ENCODE measurements around the gene TRIM37. TPM values are rescaled to one million over a fixed set of nuclear protein-coding genes. Genes with fewer than 3 reads are reported as not detected.
"Not testable (repeated sequence)": the region's sequence is repeated elsewhere in the genome, so short reads cannot be mapped to it uniquely, and the experiment has no call there.

Gene TRIM37
- polyA plus RNA-seq, 3 donors = 25.2 to 31.1 (median 27.7) TPM

DNA sequence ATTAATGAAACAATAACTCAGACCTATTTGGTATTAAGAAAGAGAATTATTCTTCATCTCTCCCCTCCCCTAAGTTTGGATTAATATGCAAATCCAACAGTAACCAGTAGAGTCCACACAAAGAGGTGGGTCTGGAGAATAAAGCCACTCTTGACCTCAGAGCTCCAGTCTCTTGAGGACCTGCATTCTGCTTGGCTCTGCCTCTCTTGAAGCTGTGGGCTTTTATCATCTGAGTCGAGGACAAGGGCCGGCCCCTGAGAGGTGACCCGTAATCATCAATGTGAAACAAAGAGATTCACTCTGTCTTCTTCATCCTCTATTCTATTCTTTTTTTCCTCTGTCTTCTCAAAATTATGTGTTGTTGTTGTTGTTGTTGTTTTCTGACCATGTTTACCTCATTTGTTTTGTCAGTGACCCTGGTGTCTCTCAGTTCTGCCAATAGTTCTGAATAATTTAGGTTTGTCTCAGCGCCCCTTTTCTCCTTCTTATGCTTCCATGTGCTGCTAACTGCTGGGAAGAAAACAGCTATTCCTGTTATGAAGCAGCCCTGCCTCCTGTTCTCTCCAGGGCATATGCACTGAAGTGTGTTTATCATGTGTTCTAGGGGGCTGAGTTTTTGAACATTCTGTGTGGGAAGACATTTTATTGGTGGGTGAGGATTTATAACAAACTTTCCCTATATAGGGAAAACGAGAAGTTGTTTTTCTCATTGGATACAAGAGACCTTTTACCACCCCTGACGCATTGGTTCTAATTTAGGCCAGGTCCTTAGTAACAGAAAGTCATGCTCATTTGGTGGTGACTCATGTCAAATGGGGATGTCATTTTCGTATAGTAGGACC lies 135.8 kb downstream of the TRIM37 start:
- DNase-seq (ENCODE audit: extremely low read depth in 1 of 11, low read depth in 9 of 11, low spot score in 4 of 11) = no peak

DNA sequence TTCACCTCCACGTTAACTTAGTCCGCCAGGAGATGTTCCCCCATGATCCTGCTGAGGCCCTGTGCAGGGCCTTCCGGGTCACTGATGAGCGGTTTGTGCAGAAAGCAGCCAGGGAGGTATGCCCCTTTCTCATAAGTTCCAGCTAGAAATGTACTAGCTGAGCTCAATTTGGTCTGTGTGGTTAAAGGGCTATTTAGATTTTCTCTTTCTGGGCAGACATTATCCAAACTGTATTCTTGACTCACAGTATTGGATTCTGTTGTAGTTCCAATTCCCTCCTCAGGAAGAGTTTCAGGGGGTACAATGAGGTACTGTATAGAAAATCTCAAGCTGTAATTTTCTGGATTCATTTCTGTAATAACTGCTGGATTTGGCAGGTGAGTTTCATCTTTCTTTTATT lies 137.1 kb downstream of the TRIM37 start:
- DNase-seq (ENCODE audit: extremely low read depth in 1 of 11, low read depth in 9 of 11, low spot score in 4 of 11) = no peak

DNA sequence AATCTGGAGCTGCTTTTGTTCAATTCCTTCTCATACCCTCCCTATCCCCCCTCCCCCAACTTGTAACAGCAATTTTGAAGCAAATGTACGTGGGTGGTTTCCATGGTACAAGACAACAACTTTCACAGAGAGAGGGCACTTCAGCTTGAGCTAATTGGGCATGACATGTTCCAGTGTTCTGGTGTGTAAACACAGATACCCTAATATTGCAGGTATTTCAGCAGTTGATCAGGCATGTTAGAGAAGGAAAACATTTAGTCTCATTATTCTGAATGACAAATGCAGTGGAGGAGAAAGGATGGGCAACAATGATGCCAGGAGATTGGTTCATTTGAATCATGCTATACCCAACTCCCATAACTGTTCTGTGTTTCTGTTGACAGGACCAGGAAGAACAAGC lies 137.5 kb downstream of the TRIM37 start:
- DNase-seq (ENCODE audit: extremely low read depth in 1 of 11, low read depth in 9 of 11, low spot score in 4 of 11) = peak in 5 of 11 donors; percentile 32 to 59 (median 46)

DNA sequence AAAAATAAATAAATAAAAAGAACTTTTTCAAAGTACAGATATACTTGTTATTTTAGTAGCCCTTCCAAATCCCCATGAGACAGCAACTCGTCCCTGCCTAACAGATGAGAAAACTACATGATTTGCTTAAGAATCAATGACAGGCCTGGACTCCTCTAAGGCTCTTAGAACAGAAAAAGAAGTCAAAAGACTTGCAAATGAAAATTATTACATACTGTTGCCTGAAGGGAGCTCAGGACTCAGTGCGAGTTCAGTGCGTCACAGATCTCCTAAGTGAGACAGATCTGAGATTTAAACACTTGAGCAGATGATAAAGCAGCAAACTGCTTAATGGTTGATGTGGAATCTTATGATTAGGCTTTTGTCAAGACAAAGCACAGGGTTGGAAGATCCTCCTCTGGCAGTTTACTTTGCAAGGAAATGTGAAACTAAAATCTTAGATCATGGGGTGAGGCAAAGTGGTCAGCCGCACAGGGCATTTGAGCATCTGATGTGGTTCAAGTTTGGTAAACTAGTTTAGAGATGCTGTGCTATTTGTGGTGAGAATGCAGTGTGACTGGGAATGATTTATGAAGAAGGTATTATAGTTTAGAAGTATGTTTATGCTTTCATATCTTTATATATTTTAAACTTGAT lies 138.1 kb downstream of the TRIM37 start:
- no peak for DNase-seq (ENCODE audit: extremely low read depth in 1 of 11, low read depth in 9 of 11, low spot score in 4 of 11)

DNA sequence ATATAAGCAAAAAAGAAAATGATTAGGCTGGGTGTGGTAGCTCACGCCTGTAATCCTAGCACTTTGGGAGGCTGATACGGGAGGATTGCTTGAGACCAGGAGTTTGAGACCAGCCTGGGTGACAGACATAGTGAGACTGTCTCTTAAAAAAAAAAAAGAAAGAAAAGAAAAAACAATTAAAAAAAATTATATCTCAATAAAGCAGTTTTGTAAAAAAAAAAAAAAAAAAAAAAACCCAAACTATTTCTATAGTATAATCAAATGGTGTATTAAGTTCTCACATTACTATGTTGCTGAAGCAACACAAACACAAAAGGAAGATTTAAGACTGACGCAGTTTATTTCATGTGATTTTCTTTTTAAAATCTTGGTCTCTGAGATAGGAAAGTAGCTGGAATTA lies 140.5 kb downstream of the TRIM37 start:
- no peak for DNase-seq (ENCODE audit: extremely low read depth in 1 of 11, low read depth in 9 of 11, low spot score in 4 of 11)

DNA sequence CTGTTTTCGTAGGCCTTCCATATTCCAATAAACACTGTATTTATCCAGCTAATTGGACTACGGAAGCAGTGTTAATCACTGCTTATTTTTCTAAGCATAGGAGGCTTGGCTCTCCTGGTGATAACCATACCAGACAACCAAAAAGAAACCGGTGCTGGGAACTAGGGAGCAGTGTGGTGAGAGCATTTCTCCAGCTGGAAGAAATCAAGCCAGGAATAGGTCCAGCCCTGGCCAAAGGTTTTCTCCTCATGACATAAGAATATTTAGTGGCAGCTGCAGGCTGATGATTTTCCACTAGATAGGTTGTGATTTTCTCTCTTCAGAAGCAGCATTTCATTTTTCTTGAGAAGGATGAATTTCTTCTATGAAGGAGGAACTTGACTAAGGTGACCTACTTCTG lies 141.5 kb downstream of the TRIM37 start:
- no peak for DNase-seq (ENCODE audit: extremely low read depth in 1 of 11, low read depth in 9 of 11, low spot score in 4 of 11)

DNA sequence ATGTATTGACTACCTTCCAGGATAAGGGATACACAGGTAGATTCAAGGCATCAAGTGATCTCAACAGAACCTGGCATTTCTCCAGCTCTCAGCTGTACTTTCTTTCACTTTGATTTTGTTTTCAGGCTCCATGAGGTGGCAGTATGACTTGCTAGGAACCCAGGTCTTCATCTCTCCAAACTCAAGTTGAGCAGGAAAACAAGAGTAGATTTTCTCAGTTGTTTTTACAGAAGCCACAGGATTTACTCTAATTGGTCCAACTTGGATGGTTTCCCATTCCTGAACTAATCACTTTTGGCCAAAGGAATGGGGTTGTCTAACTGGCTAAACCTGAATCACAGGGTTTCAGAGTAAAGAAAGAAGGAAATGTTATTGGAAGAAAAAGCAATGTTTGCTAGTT lies 146.6 kb downstream of the TRIM37 start:
- peak in 1 of 11 donors; percentile 9 for DNase-seq (ENCODE audit: extremely low read depth in 1 of 11, low read depth in 9 of 11, low spot score in 4 of 11)

DNA sequence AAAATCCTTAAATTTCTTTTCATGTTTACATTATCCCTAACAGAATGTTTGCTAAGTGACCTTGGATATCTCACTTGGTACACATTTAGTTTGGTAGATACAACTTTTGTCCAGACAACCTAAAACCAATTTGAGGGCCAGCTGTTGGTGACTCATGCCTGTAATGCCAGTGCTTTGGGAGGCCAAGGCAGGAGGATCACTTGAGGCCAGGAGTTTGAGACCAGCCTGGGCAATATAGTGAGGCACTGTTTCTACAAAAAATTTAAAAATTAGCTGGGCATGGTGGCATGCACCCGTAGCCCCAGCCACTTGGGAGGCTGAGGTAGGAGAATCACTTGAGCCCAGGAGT lies 149.0 kb downstream of the TRIM37 start:
- not testable (repeated sequence) for DNase-seq (ENCODE audit: extremely low read depth in 1 of 11, low read depth in 9 of 11, low spot score in 4 of 11)

DNA sequence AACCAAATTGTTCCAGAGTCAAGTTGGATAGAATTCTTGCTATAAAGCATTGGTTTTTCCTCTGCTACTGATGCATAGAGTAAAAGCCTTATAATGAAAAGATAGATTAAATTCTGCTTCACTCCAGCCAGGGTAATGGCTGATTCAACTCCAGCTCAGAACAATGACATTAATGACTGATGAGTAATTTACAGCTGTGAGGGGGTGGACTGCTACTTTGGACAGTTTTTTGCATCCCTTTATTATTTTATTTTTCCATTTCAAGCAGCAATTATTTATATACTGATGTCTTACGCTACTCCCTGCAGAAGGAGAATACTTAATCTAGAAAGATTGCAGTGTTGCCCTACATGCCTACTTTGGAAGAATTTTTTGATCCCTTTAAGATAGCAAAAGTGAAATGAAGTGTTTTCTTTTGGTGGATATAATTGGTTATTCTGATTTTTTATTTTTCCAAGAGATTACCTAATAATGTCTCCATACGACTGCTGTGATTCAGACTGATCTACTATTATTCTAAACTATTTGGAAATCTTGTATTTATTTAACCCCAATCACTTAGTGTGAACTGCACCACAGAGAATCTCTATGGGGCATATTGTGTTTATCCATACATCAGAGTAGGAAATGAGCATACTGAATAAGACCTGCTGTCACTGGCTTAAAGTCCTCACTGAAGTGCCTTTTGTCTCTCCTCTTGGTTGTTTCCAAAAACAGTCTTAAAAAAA lies 149.5 kb downstream of the TRIM37 start:
- DNase-seq (ENCODE audit: extremely low read depth in 1 of 11, low read depth in 9 of 11, low spot score in 4 of 11) = no peak

DNA sequence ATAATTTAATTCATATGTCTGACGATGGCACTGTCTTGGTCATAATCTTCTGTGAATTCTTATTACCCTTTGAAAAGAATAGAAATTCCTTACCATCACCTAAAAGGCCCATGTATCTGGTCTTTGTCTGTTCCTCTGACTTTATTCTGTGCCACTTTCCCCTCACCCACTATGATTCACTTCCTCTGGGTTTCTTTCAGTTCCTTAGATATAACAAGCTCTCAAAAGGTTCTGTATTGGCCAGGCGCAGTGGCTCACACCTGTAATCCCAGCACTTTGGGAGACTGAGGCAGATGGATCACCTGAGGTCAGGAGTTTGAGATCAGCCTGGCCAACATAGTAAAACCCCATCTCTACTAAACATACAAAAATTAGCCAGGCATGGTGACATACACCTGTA lies 152.3 kb downstream of the TRIM37 start:
- not testable (repeated sequence) for DNase-seq (ENCODE audit: extremely low read depth in 1 of 11, low read depth in 9 of 11, low spot score in 4 of 11)

DNA sequence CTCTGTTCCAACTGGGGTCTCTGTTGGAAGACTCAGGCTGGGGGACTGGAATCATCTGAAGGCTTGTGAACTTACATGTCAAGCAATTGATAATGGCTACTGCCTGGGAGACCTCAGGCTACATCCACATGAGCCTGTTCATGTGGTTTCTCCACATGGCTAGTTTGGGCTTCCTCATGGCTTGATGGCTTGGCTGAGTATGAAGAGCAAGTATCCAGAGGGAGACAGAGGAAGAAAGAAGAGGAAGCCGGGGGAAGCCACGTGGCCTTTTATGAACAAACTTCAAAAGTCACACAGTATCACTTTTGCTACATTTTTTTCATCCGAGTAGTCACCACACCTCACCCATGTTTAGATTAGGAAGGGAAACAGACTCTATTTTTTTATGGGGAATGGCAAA lies 158.9 kb downstream of the TRIM37 start:
- no peak for DNase-seq (ENCODE audit: extremely low read depth in 1 of 11, low read depth in 9 of 11, low spot score in 4 of 11)

DNA sequence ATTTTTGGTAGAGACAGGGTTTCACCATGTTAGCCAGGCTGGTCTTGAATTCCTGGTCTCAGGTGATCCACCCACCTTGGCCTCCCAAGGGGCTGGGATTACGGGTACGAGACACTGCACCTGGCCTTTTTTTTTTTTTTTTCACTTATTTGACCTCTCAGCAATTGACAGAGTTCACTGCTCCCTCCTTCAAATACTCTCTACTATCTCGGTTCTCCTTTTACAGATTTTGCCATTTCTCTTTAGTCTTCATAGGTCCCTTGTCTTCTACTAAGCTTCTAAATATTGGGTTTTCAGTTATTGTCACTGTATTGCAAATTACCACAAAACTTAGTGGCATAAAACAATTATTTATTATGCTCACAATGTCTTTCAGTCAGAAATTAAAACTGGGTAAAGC lies 159.3 kb downstream of the TRIM37 start:
- no peak for DNase-seq (ENCODE audit: extremely low read depth in 1 of 11, low read depth in 9 of 11, low spot score in 4 of 11)

DNA sequence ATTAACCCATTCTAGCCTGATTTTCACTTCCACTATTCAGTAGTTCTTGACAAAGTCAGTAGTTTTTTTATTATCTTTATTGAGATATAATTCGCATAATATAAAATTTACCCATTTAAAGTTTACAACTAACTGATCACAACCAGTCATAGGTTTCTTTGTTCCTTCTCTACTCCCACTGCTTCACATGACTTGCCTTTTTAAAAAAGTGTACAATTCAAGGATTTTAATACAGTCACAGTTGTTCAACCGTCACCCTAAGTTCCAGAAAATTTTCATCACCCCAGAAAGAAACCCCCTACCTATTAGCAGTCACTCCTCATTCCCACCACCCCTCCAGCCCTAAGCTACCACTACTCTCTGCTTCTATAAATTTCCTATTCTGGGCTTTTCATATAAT lies 162.5 kb downstream of the TRIM37 start:
- DNase-seq (ENCODE audit: extremely low read depth in 1 of 11, low read depth in 9 of 11, low spot score in 4 of 11) = no peak

DNA sequence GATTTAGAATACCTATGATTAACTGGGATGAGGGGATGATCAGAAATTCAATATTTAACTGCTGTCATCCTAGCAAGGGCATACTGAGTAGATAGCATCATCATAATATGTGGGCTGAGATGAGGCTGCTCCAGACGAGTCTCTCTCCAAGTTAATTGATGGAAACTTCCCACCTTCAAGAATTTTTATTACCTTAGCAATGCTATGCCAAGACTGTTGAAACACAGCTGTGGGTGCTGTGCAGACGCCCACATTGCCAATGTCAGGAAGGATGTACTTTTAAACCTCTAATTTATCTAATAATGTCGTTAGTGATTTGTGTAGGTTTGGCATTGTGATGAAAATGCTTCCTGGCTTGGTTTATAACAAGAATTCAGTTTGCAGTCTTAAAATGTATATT lies 170.4 kb downstream of the TRIM37 start:
- DNase-seq (ENCODE audit: extremely low read depth in 1 of 11, low read depth in 9 of 11, low spot score in 4 of 11) = no peak

DNA sequence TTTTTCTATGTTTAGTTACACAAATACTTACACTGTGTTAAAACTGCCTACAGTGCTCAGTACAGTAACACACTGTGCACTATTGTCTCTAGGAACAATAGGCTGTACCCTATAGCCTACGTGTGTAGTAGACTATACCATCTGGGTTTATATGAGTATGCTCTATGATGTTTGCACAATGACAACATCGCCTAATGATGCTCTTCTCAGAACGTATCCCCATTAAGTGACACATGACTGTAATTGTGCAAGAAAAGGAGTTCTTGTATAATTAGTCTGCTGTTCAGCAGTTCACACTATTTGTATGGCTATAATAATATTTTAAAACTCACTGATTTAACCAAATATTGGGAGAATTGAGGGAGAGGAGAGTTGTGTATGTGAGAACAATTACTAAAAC lies 173.7 kb downstream of the TRIM37 start:
- DNase-seq (ENCODE audit: extremely low read depth in 1 of 11, low read depth in 9 of 11, low spot score in 4 of 11) = no peak

Other genes starting within 250 kb of the TRIM37 start
- gene SKA2, start 48.3 kb upstream of the TRIM37 start, polyA plus RNA-seq (ENCODE audit: insufficient read length in 3 of 3) = 10 to 100 TPM; 58.0 to 94.2 (median 73.0) TPM
- 10 to 100 TPM; 16.1 to 26.7 (median 20.9) TPM for gene PRR11, start 48.9 kb upstream of the TRIM37 start, polyA plus RNA-seq (ENCODE audit: insufficient read length in 3 of 3)
- gene SMG8, start 103.2 kb upstream of the TRIM37 start, polyA plus RNA-seq (ENCODE audit: insufficient read length in 3 of 3) = 10 to 100 TPM; 19.4 to 26.7 (median 23.3) TPM
- gene GDPD1, start 113.6 kb upstream of the TRIM37 start, polyA plus RNA-seq (ENCODE audit: insufficient read length in 3 of 3) = 10 to 100 TPM in 1 of 3 donors, 1 to 10 TPM in 2; 9.2 to 10.3 (median 9.5) TPM
- gene YPEL2, start 224.8 kb upstream of the TRIM37 start, polyA plus RNA-seq (ENCODE audit: insufficient read length in 3 of 3) = 10 to 100 TPM; 31.0 to 39.3 (median 34.7) TPM

Measured in renal cortex interstitium (tissue), 11 donors.